Brain microvascular endothelial cell (primary cell): ENCODE data around the gene CD36.

Experiments
- DNase-seq: peaks from one replicate; pipeline ENCODE4 v3.0.0-alpha.2; 2020
- H3K27ac ChIP-seq: fragments of 250-450 bp; sonication (Bioruptor Pico); 2 replicates; pipeline ENCODE4 v1.5.1; 2020; ENCODE audit warnings: mild to moderate bottlenecking, moderate library complexity
- H3K27me3 ChIP-seq: fragments of 250-450 bp; sonication (Bioruptor Pico); replicated peaks from 2 replicates; pipeline ENCODE4 v1.5.1; 2020; ENCODE audit warnings: mild to moderate bottlenecking
- H3K36me3 ChIP-seq: fragments of 250-450 bp; sonication (Bioruptor Pico); replicated peaks from 2 replicates; pipeline ENCODE4 v1.5.1; 2020; ENCODE audit warnings: mild to moderate bottlenecking
- H3K4me3 ChIP-seq: 2 replicates; pipeline ENCODE4 v1.5.1; 2011; ENCODE audit warnings: low read depth, mild to moderate bottlenecking, control low read depth, low read length, moderate library complexity
- CTCF ChIP-seq: IDR thresholded peaks from 2 replicates; pipeline ENCODE4 v1.5.1; 2011; ENCODE audit warnings: low read depth, mild to moderate bottlenecking, moderate library complexity, low read length, control low read depth, inconsistent platforms; ENCODE audit errors: missing control alignments
- in situ Hi-C: cut with HindIII; loops from 2 replicates; pipeline ENCODE4 v1.10.0; 2017; ENCODE audit warnings: low sequenced_read_pairs, low pct_ligation_motif_present

Gene CD36

GRCh38 chr7:80705130-80705781 is 66.8 kb downstream of the CD36 start:
- H3K36me3 ChIP-seq = no peaks in the 10 kb centered on the region
- no peak for TF ChIP-seq CTCF
- no peak overlapping the region for H3K27ac ChIP-seq
- DNase-seq = no peak
- in situ Hi-C loops = no loop called here
- no peaks in the 10 kb centered on the region for H3K27me3 ChIP-seq
- no peak overlapping the region for H3K4me3 ChIP-seq

GRCh38 chr7:80707318-80707717 is 68.9 kb downstream of the CD36 start:
- Histone ChIP-seq H3K27me3 (no peaks in the 10 kb centered on the region), H3K36me3 (no peaks in the 10 kb centered on the region), H3K4me3 (no peak overlapping the region), H3K27ac (no peak overlapping the region)
- no peak for TF ChIP-seq CTCF
- DNase-seq = no peak
- in situ Hi-C loops = no loop called here

GRCh38 chr7:80708123-80708522 is 69.7 kb downstream of the CD36 start:
- Histone ChIP-seq H3K4me3 (no peak overlapping the region), H3K36me3 (no peaks in the 10 kb centered on the region), H3K27me3 (no peaks in the 10 kb centered on the region), H3K27ac (no peak overlapping the region)
- no peak for TF ChIP-seq CTCF
- no peak for DNase-seq
- in situ Hi-C loops = no loop called here

GRCh38 chr7:80711531-80711930 is 73.1 kb downstream of the CD36 start:
- no peak overlapping the region for H3K27ac ChIP-seq
- no peak for TF ChIP-seq CTCF
- H3K4me3 ChIP-seq = no peak overlapping the region
- in situ Hi-C loops = no loop called here
- DNase-seq = no peak
- no peaks in the 10 kb centered on the region for H3K36me3 ChIP-seq
- H3K27me3 ChIP-seq = no peaks in the 10 kb centered on the region

- Histone ChIP-seq H3K4me3 (no peak overlapping the region), H3K27me3 (no peaks in the 10 kb centered on the region), H3K36me3 (no peaks in the 10 kb centered on the region), H3K27ac (no peak overlapping the region)
- in situ Hi-C loops = no loop called here
- DNase-seq = peak; percentile 59
- TF ChIP-seq CTCF = no peak
Observed at GRCh38 chr7:80719261-80719660, 80.8 kb downstream of the CD36 start.

GRCh38 chr7:80720146-80720545 is 81.7 kb downstream of the CD36 start:
- in situ Hi-C loops = no loop called here
- no peak for TF ChIP-seq CTCF
- no peaks in the 10 kb centered on the region for H3K36me3 ChIP-seq
- H3K27me3 ChIP-seq = no peaks in the 10 kb centered on the region
- H3K4me3 ChIP-seq = no peak overlapping the region
- DNase-seq = no peak
- no peak overlapping the region for H3K27ac ChIP-seq
